ES-I3 (cell line): Measurements from ENCODE around the gene EPHB3.

Experiments
- H3K36me3 ChIP-seq: 2 replicates; pipeline ENCODE4 v1.6.1; 2013; ENCODE audit warnings: mild to moderate bottlenecking, low read length, control low read depth, moderate library complexity; ENCODE audit not compliant: insufficient read depth
- H3K4me1 ChIP-seq: 2 replicates; pipeline ENCODE4 v1.6.1; 2013; ENCODE audit warnings: mild to moderate bottlenecking, control low read depth, low read length; ENCODE audit not compliant: insufficient read depth
- H3K9ac ChIP-seq: 2 replicates; pipeline ENCODE4 v1.6.1; 2013; ENCODE audit warnings: low read depth, mild to moderate bottlenecking, low read length, moderate library complexity
- H3K9me3 ChIP-seq: 2 replicates; pipeline ENCODE4 v1.6.1; 2013; ENCODE audit warnings: mild to moderate bottlenecking, low read length, moderate library complexity; ENCODE audit not compliant: control insufficient read depth, insufficient read depth

Gene EPHB3

DNA sequence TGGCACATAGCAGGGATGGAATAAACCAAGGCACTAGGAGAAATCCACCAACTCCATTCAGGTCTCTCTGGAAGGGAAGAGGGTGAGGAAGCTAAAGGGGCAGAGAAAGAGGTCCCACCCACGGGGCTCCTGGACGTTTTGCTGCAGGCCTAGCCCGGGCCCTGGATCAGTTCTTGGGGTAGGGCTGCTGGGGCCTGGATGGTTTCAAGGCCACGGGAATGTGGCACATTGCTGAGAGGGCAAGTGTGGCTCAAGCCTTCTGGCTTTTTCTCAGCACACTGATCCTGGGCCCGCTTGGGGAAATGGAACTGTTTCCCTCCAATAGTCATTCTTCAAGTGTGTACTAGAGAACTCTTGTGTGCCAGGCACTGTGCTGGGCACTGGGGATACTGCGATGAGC is 24.0 kb downstream of the EPHB3 start:
- peaks cover 15% of the 10 kb centered on the region for H3K4me1 ChIP-seq
- H3K9me3 ChIP-seq = no peaks in the 10 kb centered on the region
- no peaks in the 10 kb centered on the region for H3K36me3 ChIP-seq
- H3K9ac ChIP-seq = no peak overlapping the region

DNA sequence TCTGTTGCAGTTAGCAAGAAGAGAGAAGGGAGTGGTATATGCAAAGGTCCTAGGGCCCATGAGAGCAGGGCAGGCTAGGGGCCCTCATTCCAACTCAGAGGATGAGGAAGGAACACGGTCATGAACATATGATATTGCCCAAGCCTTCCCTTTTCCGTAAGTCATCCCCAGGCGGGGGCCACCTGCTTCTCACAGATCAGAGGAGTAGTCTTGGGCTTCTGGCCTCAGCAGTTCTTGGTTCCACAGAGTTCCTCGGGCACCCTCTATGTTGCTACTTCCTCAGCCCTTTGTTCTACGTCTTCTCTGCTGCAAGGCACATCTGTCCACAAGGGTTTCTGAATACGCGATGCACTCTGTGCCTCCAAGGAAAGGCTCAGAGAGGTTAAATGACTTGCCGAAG is 25.3 kb downstream of the EPHB3 start:
- H3K9ac ChIP-seq = no peak overlapping the region
- H3K36me3 ChIP-seq = no peaks in the 10 kb centered on the region
- H3K9me3 ChIP-seq = no peaks in the 10 kb centered on the region
- peaks cover 23% of the 10 kb centered on the region for H3K4me1 ChIP-seq

GRCh38 chr3:184588776-184589175 is 27.2 kb downstream of the EPHB3 start:
- peaks cover 25% of the 10 kb centered on the region for H3K4me1 ChIP-seq
- no peak overlapping the region for H3K9ac ChIP-seq
- no peaks in the 10 kb centered on the region for H3K36me3 ChIP-seq
- H3K9me3 ChIP-seq = no peaks in the 10 kb centered on the region

DNA sequence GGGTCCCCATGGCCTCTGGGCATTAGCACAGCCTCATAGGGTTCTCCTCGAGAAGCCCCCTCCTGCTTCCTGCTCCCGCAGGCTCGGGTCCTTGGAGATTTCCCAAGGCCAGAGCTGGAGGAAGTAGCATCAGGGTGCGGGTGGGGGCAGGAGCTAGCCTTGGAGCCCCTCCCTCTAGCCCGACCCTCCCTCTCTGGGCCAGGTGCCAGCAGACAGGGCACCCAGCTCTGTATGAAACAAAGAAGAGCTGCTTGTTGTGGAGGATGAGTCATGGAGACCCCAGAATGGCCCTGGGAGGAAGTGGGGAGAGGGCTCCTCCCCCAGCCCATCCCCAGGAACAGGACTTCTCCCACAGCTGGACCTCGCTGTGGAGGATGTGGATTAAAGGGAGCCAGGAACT is 29.2 kb downstream of the EPHB3 start:
- H3K36me3 ChIP-seq = no peaks in the 10 kb centered on the region
- no peak overlapping the region for H3K9ac ChIP-seq
- H3K9me3 ChIP-seq = no peaks in the 10 kb centered on the region

GRCh38 chr3:184591789-184592188 is 30.2 kb downstream of the EPHB3 start:
- Histone ChIP-seq H3K36me3 (no peaks in the 10 kb centered on the region), H3K9ac (no peak overlapping the region), H3K9me3 (no peaks in the 10 kb centered on the region), H3K4me1 (peaks cover 32% of the 10 kb centered on the region)

More for the DNA sequence above, 29.2 kb downstream of the EPHB3 start:
- peaks cover 28% of the 10 kb centered on the region for H3K4me1 ChIP-seq

DNA sequence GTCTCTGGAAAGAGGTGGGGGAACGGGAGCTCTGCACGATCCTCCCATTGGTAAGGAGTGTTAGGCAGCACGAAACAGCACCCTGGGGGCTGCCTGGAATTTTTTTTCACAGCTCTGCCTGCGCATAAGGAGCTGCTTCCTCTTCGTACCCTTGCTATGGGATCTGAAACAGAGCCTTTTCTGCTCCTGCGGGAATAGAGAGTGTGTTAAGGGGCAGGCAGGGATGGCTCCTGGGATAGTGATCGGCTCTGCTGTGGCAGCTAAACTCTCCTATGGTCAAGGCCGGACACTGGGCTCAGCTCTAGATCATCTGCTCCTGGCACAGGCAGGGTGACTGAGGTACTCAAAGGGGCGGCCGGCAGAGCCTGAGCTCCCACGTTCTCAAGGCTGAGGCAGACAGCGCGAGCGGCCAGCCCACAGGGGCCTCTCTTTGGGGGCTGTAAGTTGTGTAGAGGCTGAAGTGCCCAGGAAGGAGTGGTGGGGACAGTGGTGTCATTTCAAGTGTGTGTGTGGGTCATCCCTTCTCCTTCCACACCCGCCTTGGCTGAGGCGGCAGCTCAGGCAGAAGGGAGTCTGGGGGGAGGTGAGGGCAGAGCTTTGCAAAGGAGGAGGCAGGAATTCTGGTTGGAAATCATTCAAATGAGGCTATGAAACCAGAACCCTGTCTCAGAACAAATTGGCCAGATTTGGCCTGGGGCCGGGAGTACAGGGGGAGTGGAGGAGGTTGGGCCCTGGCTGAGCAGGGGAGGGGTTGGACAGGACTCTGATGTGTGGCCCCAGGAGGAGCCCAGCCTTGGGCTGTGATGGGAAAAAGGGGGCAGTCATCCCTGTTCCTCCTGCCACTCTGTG is 31.0 kb downstream of the EPHB3 start:
- no peaks in the 10 kb centered on the region for H3K9me3 ChIP-seq
- H3K9ac ChIP-seq = no peak overlapping the region
- H3K4me1 ChIP-seq = peaks cover 32% of the 10 kb centered on the region

DNA sequence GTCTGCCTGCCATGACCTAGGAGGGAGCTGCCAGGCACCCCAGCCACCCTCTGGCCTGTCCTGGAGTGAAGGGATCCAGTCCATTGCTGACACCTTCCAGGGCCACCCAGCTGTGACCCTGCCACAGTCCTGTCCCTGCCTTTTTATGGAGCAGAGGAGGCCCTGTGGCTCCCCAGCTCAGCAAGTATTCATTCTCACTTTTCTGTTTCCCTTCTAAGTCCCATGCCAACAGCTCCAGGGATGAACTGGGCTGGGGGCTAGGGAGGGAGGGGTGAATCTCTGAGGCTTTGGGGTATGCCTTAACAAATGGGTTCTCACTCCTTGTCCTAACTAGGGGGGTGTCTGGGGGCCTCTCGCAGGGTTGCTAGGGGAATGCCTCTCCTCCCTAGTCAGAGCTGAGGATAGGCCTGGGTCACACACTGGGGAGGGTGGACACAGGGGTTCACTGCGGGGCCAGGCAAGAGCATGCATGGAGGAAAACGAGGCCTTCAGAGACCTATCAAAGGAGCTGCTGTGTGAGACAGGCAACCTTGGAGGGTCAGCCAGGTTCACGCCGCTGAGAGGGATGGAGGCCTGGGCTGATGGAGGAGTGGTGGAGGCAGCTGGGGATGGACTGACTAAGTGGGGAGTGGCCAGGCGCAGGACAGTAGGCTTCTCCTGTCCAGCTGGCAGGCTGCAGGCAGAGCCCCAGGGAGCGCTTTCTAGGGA is 31.8 kb downstream of the EPHB3 start:
- H3K36me3 ChIP-seq = no peaks in the 10 kb centered on the region
- H3K9ac ChIP-seq = no peak overlapping the region
- H3K4me1 ChIP-seq = peaks cover 32% of the 10 kb centered on the region
- no peaks in the 10 kb centered on the region for H3K9me3 ChIP-seq

More for the DNA sequence above, 31.0 kb downstream of the EPHB3 start:
- H3K36me3 ChIP-seq = no peaks in the 10 kb centered on the region

DNA sequence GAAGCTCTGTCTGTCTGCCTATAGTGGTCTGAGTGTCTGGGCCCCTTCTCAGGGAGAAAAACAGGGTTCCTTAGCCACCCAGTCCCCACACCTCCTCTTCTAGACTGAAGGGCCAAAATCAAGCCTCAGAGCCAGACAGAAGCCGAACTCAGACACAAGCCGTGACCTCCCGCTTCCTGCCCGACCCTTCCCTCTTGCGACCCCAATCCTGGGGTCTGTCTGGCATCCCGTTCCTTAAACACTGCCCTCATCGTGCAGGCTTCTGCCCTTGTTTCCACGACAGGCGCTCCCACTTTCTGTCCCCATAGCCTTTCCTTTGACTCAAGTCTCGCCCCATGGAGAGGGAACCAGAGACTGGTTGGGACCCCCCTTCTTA is 32.3 kb downstream of the EPHB3 start:
- H3K36me3 ChIP-seq = no peaks in the 10 kb centered on the region
- no peaks in the 10 kb centered on the region for H3K9me3 ChIP-seq
- peaks cover 32% of the 10 kb centered on the region for H3K4me1 ChIP-seq
- H3K9ac ChIP-seq = no peak overlapping the region

DNA sequence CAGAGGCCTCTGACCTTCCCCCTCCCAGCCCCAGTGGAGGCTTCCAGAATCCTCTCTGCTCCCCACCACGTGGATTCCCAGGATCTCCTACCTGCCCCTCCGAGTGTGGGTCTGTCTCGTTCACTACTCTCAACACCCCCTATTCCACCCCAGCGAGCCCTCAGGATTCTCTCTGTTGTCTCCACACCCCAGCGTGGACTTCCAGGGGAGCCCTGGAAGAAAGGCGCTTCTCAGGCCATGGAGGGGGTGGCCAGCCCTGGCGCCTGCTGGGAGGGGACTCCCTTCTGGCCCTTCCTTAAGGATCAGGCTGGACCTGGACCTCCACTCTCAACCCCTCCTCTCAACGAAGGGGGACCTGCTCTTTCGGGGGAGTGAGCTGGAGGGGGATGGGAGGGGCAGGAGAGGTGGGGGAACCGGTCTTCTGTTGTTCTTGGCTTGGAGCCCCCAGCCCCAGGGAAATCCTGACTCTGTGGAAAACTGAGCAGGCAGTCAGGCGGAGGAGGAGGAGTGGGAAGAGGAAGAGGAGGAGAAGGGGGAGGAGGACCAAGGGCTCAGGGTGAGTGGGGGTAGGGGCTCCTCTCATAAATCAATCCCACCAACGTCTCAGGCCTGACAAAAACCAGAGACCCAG is 32.9 kb downstream of the EPHB3 start:
- H3K4me1 ChIP-seq = peaks cover 32% of the 10 kb centered on the region
- no peaks in the 10 kb centered on the region for H3K36me3 ChIP-seq
- H3K9me3 ChIP-seq = no peaks in the 10 kb centered on the region
- H3K9ac ChIP-seq = no peak overlapping the region

DNA sequence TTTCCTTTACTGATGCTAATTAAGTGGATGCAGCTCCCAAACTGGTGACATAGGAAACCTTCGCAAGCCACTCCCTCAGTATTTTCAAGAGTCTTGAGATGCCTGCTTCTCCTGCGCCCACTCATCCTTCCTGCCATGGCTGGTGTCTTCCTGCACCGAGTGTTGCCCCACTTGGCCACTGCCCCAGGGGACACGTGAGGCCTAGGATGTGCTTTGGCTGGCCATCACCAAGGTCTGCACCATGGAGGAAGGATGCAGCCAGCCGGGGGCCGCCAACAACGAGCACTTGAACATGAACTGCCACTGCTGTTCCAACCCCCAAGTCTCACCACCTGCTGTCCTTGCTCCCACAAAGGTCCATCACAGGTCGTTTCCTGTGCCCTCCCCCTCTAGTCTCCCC is 34.1 kb downstream of the EPHB3 start:
- no peak overlapping the region for H3K9ac ChIP-seq
- no peaks in the 10 kb centered on the region for H3K9me3 ChIP-seq
- no peaks in the 10 kb centered on the region for H3K36me3 ChIP-seq
- peaks cover 25% of the 10 kb centered on the region for H3K4me1 ChIP-seq

GRCh38 chr3:184596233-184596632 is 34.6 kb downstream of the EPHB3 start:
- Histone ChIP-seq H3K9ac (no peak overlapping the region), H3K4me1 (peaks cover 20% of the 10 kb centered on the region), H3K36me3 (no peaks in the 10 kb centered on the region), H3K9me3 (no peaks in the 10 kb centered on the region)

DNA sequence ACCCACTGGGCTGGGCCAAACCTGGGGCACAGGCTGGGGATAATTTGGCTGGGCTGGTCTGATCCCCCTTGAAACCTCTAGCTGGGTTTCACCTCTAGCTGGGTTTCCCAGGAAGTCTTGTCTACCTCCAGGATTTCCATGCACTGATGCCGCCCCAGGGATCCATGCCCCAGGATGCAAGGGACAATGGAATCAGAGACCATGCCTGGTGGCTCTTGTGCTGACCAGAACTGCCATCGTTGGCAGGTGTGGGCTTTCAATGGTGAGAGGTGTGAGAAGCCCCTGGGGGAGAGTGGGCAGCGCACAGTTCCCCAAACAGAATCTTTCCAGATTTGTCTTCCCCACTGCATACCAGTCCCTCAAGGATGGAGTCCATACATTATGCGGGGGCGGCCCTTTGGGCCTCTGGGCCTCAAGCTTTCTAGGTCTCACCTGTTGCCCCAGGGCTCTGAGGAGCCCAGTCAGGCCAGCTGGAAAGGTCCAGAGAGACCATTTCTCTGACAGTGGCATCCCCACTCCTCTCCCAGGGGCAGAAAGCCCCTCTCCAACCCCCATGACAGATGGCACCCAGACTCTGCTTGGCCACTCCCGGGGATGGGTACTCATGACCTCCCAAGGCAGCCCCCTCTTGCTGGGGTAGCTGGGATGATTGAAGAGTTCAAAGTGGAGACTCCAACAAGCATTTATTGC is 35.4 kb downstream of the EPHB3 start:
- no peaks in the 10 kb centered on the region for H3K9me3 ChIP-seq
- no peak overlapping the region for H3K9ac ChIP-seq
- H3K4me1 ChIP-seq = peaks cover 19% of the 10 kb centered on the region
- no peaks in the 10 kb centered on the region for H3K36me3 ChIP-seq

DNA sequence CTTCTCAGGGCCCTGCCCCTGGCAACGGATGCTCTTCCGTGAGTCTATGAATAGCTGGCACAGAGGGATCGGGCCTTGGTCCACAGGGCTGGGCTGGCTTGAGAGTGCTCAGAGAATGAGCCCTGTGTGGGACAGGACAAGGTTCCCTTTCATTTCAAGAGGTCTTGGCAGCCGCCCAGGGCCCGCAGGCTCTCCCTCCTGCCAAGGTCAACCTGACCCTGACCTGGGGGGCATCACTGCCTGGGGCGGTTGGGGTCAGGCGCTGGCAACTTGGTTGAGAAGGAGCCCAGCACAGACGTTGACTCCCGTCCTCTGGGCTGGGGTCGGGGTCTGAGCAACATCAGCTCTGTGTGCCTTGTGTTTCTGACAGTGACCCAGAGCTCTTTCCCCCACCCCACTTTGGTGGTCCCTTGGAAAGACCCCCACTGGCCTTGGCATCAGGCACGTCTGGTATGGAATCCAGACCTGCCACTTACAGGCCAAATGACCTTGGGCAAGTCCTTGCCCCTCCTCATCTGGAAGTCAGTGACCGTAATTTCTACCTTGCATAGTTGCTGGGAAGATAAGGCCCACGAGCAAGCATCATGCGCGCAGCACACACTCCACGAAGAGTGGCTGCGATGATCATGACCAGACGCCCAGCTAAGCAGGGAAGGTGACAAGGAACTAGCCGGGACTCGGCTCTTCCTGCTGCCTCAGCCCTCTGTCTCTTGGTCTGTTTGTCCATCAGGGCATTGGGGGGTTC is 36.4 kb downstream of the EPHB3 start:
- Histone ChIP-seq H3K36me3 (no peaks in the 10 kb centered on the region), H3K9me3 (no peaks in the 10 kb centered on the region), H3K9ac (no peak overlapping the region), H3K4me1 (peaks cover 15% of the 10 kb centered on the region)

GRCh38 chr3:184598574-184598927 is 37.0 kb downstream of the EPHB3 start:
- Histone ChIP-seq H3K9ac (no peak overlapping the region), H3K4me1 (peaks cover 20% of the 10 kb centered on the region), H3K36me3 (no peaks in the 10 kb centered on the region), H3K9me3 (no peaks in the 10 kb centered on the region)
